ENCODE results near the gene MACROD2.

Gene MACROD2

GRCh38 chr20:15814911-15815310 is 1819.6 kb downstream of the MACROD2 start (continued):
- no peak for TF ChIP-seq ZNF26 (tag by site-specific recombination; IDR thresholded peaks at IDR 0.05)
- TF ChIP-seq ZNF404 (tag by site-specific recombination; IDR thresholded peaks at IDR 0.05): no peak
- TF ChIP-seq ZNF530 (tag by site-specific recombination; IDR thresholded peaks at IDR 0.05; ENCODE audit: low read depth): no peak

- Histone ChIP-seq H3K4me3 (ENCODE audit: low read depth, low read length) (no peak overlapping the region), H3K9me3 (ENCODE audit: control insufficient read depth, insufficient read depth, low read depth, low read length) (no peaks in the 10 kb centered on the region), H3K27ac (ENCODE audit: extremely low read depth, low read depth, low read length) (no peak overlapping the region), H3K36me3 (ENCODE audit: control insufficient read depth in 2 of 2, insufficient read depth in 1 of 2, low read length in 2 of 2) (no peaks in the 10 kb centered on the region), H3K4me1 (ENCODE audit: control insufficient read depth, insufficient read depth, low read length) (no peaks in the 10 kb centered on the region)
- no peak for TF ChIP-seq ZNF2 (tag by site-specific recombination; IDR thresholded peaks at IDR 0.05)
- no peak for TF ChIP-seq ZNF404 (tag by site-specific recombination; IDR thresholded peaks at IDR 0.05)
- no peak for TF ChIP-seq ZNF184 (tag by site-specific recombination; IDR thresholded peaks at IDR 0.05)
- no peak for TF ChIP-seq CTCF (tag by site-specific recombination; IDR thresholded peaks at IDR 0.05)
- no peak for TF ChIP-seq ZNF280C (tag by site-specific recombination; IDR thresholded peaks at IDR 0.05)
- TF ChIP-seq ZIC2 (tag by site-specific recombination; IDR thresholded peaks at IDR 0.05): no peak
- TF ChIP-seq ZNF311 (tag by site-specific recombination; IDR thresholded peaks at IDR 0.05; ENCODE audit: borderline replicate concordance): no peak
- TF ChIP-seq ATF2 (tag by site-specific recombination; IDR thresholded peaks at IDR 0.05; ENCODE audit: low read depth): no peak
- TF ChIP-seq ZNF426 (tag by site-specific recombination; IDR thresholded peaks at IDR 0.05): no peak
- TF ChIP-seq ZNF157 (tag by site-specific recombination; IDR thresholded peaks at IDR 0.05): no peak
- no peak for TF ChIP-seq ZNF416 (tag by site-specific recombination; IDR thresholded peaks at IDR 0.05)
- TF ChIP-seq ZNF701 (tag by site-specific recombination; IDR thresholded peaks at IDR 0.05): no peak
- no peak for TF ChIP-seq ZNF335 (tag by site-specific recombination; conservative IDR thresholded peaks at IDR 0.05)
- no peak for TF ChIP-seq SP7 (tag by site-specific recombination; IDR thresholded peaks at IDR 0.05)
- TF ChIP-seq HOXA7 (CRISPR knock-in tag; IDR thresholded peaks at IDR 0.05; ENCODE audit: borderline replicate concordance): no peak
- TF ChIP-seq ZNF362 (tag by site-specific recombination; IDR thresholded peaks at IDR 0.05): no peak
- TF ChIP-seq WT1 (tag by site-specific recombination; IDR thresholded peaks at IDR 0.05): no peak
- no peak for TF ChIP-seq ZNF114 (tag by site-specific recombination; IDR thresholded peaks at IDR 0.05)
- TF ChIP-seq ZNF513 (tag by site-specific recombination; IDR thresholded peaks at IDR 0.05): no peak
- POLR2A ChIA-PET: no interaction called here
- CTCF ChIA-PET: no interaction called here
Measured at GRCh38 chr20:15817351-15817750, 1822.0 kb downstream of the MACROD2 start.
